OCI-LY1 (cell line): ENCODE measurements around the gene SNRPA1.

Experiments used
- H2AFZ ChIP-seq: fragments of 200-600 bp; sonication (generic), shearing (Covaris generic); 2 replicates; pipeline ENCODE4 v1.6.0; 2014; ENCODE audit warnings: antibody characterized with exemption, mild to moderate bottlenecking, low read length
- H3F3A ChIP-seq: fragments of 200-600 bp; sonication (generic), shearing (Covaris generic); 2 replicates; pipeline ENCODE4 v1.6.0; 2014; ENCODE audit warnings: mild to moderate bottlenecking, antibody characterized with exemption, low read length, moderate library complexity; ENCODE audit not compliant: insufficient read depth
- H3K27ac ChIP-seq: fragments of 200-600 bp; sonication (generic); 2 replicates; pipeline ENCODE4 v1.5.1; 2014; ENCODE audit warnings: low read length, mixed run types, mild to moderate bottlenecking, low read depth; ENCODE audit not compliant: poor library complexity, severe bottlenecking
- H3K27me3 ChIP-seq: fragments of 200-600 bp; sonication (generic); 2 replicates; pipeline ENCODE4 v1.6.0; 2014; ENCODE audit warnings: antibody characterized with exemption, mild to moderate bottlenecking, low read length, moderate library complexity; ENCODE audit not compliant: insufficient read depth
- H3K36me3 ChIP-seq: fragments of 200-600 bp; sonication (generic); 2 replicates; pipeline ENCODE4 v1.6.1; 2014; ENCODE audit warnings: mild to moderate bottlenecking, antibody characterized with exemption, low read length, moderate library complexity, mixed read lengths; ENCODE audit not compliant: insufficient read depth
- H3K4me1 ChIP-seq: fragments of 200-600 bp; sonication (generic); 2 replicates; pipeline ENCODE4 v1.5.1; 2014; ENCODE audit warnings: mild to moderate bottlenecking, low read length, moderate library complexity; ENCODE audit not compliant: insufficient read depth, severe bottlenecking
- H3K4me2 ChIP-seq: fragments of 200-600 bp; sonication (generic), shearing (Covaris generic); 2 replicates; pipeline ENCODE4 v1.6.1; 2014; ENCODE audit warnings: low read length
- H3K4me3 ChIP-seq: fragments of 200-600 bp; sonication (generic); 2 replicates; pipeline ENCODE4 v1.5.1; 2014; ENCODE audit warnings: low read length, low read depth, mild to moderate bottlenecking, mixed read lengths; ENCODE audit not compliant: poor library complexity, severe bottlenecking
- H3K79me2 ChIP-seq: fragments of 200-600 bp; shearing (Covaris generic); 2 replicates; pipeline ENCODE4 v1.6.1; 2016; ENCODE audit warnings: mixed run types, low read length, mixed read lengths; ENCODE audit not compliant: insufficient read depth
- H3K9ac ChIP-seq: fragments of 200-600 bp; sonication (generic), shearing (Covaris generic); 2 replicates; pipeline ENCODE4 v1.6.1; 2014; ENCODE audit warnings: mild to moderate bottlenecking, low read length, mixed read lengths
- H3K9me2 ChIP-seq: fragments of 200-600 bp; sonication (generic), shearing (Covaris generic); 2 replicates; pipeline ENCODE4 v1.6.1; 2014; ENCODE audit warnings: low read depth, mild to moderate bottlenecking, low read length, mixed read lengths
- H3K9me3 ChIP-seq: fragments of 200-600 bp; shearing (Covaris generic); 2 replicates; pipeline ENCODE4 v1.6.1; 2014; ENCODE audit warnings: low read length, mixed read lengths
- H4K20me1 ChIP-seq: fragments of 200-600 bp; sonication (generic), shearing (Covaris generic); 2 replicates; pipeline ENCODE4 v1.6.0; 2016; ENCODE audit warnings: mild to moderate bottlenecking, low read length; ENCODE audit not compliant: insufficient read depth
- EZH2 ChIP-seq: fragments of 200-600 bp; sonication (generic), shearing (Covaris generic); IDR thresholded peaks from 2 replicates; pipeline ENCODE4 v1.8.0; 2017; ENCODE audit warnings: borderline replicate concordance, mixed run types, mild to moderate bottlenecking, antibody characterized with exemption, low read length, moderate library complexity, mixed read lengths
- TF ChIP-seq, protein P1 (sequence below): fragments of 200-600 bp; sonication (generic), shearing (Covaris generic); IDR thresholded peaks from 2 replicates; pipeline ENCODE4 v1.5.1; 2017; ENCODE audit warnings: mild to moderate bottlenecking, antibody characterized with exemption, low read length, moderate library complexity, mixed read lengths

Gene SNRPA1

DNA sequence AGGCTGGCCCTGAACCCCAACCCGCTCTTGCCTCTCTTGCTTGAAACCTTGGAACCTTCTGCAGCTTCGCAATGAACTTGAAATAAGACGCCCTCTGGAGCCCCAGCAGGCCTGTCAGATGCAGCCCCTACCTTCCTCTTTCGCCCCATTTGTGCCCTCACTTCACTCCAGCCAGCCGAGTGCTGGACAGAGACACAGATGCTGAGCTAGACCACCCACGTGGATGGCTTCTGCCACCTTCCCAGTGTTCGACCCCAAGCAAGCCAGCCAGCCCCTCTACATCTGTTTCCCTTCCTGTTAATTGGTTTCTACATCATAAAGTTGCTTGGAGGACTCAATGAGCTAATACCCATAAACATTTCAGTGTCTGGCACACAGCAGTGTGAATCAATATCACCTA is 23.8 kb upstream of the SNRPA1 start:
- Histone ChIP-seq H3K36me3 (no peaks in the 10 kb centered on the region), H4K20me1 (no peaks in the 10 kb centered on the region), H3K27ac (no peak overlapping the region), H3K4me3 (no peak overlapping the region), H3K9me2 (no peaks in the 10 kb centered on the region), H3K79me2 (no peaks in the 10 kb centered on the region), H2AFZ (no peak overlapping the region), H3K27me3 (peaks cover 18% of the 10 kb centered on the region), H3K4me1 (no peaks in the 10 kb centered on the region), H3K9ac (no peak overlapping the region), H3K9me3 (no peaks in the 10 kb centered on the region), H3K4me2 (no peak overlapping the region), H3F3A (no peaks in the 10 kb centered on the region)
- TF ChIP-seq, protein P1, sequence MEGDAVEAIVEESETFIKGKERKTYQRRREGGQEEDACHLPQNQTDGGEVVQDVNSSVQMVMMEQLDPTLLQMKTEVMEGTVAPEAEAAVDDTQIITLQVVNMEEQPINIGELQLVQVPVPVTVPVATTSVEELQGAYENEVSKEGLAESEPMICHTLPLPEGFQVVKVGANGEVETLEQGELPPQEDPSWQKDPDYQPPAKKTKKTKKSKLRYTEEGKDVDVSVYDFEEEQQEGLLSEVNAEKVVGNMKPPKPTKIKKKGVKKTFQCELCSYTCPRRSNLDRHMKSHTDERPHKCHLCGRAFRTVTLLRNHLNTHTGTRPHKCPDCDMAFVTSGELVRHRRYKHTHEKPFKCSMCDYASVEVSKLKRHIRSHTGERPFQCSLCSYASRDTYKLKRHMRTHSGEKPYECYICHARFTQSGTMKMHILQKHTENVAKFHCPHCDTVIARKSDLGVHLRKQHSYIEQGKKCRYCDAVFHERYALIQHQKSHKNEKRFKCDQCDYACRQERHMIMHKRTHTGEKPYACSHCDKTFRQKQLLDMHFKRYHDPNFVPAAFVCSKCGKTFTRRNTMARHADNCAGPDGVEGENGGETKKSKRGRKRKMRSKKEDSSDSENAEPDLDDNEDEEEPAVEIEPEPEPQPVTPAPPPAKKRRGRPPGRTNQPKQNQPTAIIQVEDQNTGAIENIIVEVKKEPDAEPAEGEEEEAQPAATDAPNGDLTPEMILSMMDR, result no peak
- TF ChIP-seq EZH2, result no peak

DNA sequence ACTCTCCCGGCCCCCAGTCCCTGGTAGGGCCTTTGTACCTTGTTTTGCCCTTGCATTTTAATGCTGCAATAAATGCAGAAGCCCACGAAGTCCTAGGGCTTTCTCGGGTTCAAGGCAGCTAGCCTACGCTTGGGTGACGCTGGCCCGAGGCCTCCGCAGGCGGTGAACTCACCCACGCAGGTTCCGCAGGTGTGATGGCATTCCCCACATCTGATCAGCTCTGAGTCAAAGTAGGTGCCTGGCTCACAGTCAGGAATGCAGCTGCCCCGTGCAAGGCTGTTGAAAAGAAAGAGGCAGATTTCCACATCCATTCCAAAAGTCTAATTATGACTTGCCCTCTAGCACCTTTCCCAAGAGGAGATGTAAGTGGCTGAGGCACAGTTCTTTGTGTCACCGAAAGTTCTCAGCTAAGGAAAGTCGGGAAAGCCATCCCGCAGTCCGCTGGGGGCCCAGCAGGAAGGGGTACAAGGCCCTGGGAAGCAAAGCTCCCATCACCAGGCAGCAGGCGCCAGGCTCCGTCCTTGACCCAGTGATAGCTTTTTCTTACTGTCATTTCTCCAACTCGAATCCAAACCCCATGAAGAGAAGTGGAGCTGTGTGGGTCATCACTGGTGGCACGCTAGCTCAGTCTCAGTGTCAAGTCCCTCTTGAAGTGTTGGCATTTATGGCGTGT is 23.2 kb upstream of the SNRPA1 start:
- TF ChIP-seq, protein P1, result no peak
- TF ChIP-seq EZH2, result no peak
- Histone ChIP-seq H3K9me2 (no peaks in the 10 kb centered on the region), H4K20me1 (no peaks in the 10 kb centered on the region), H3K27ac (no peak overlapping the region), H3K4me2 (no peak overlapping the region), H3K79me2 (no peaks in the 10 kb centered on the region), H2AFZ (no peak overlapping the region), H3K9ac (no peak overlapping the region), H3F3A (no peaks in the 10 kb centered on the region), H3K36me3 (no peaks in the 10 kb centered on the region), H3K9me3 (no peaks in the 10 kb centered on the region), H3K4me3 (no peak overlapping the region), H3K4me1 (no peaks in the 10 kb centered on the region), H3K27me3 (peaks cover 18% of the 10 kb centered on the region)

DNA sequence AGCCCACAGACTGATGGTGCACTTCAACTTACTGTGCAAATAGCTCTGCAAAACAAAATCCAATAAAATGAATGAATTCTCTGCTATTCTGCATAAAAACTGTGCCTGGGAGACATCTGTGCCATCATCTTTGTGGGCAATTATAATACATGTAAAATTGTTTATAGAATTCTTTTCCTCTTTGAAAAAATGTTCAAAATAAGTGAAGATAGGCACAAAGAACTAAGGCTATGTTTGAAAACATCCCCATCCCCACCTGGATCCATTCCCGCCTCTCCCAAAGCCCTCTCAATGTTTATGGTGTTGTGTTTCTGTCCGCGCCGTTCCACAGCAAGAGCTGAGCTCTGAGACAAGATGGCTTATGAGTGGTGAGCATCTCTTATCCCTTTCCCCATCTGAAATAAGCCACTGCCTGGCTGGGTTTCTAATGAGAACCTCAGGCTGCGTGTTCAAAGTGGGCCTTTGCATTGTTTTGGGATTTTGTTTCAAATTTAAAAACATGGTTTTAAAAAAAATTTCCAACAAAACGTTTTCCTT is 22.4 kb upstream of the SNRPA1 start:
- Histone ChIP-seq H3K27ac (no peak overlapping the region), H3K27me3 (peaks cover 15% of the 10 kb centered on the region), H3K9me3 (no peaks in the 10 kb centered on the region), H3K79me2 (no peaks in the 10 kb centered on the region), H4K20me1 (no peaks in the 10 kb centered on the region), H3K9me2 (no peaks in the 10 kb centered on the region), H3K4me2 (no peak overlapping the region), H3K4me3 (no peak overlapping the region), H2AFZ (no peak overlapping the region), H3K9ac (no peak overlapping the region), H3K36me3 (no peaks in the 10 kb centered on the region), H3K4me1 (no peaks in the 10 kb centered on the region), H3F3A (no peaks in the 10 kb centered on the region)
- TF ChIP-seq, protein P1, result no peak
- no peak for TF ChIP-seq EZH2
